IMR-90 (cell line): ENCODE measurements around the gene CACUL1.

ENCODE experiments used
- CEBPB ChIP-seq: IDR thresholded peaks from 2 replicates; pipeline ENCODE4 v1.6.1; 2012; ENCODE audit warnings: low read depth, low read length, improper control_type of control experiment
- CHD1 ChIP-seq: IDR thresholded peaks from 2 replicates; pipeline ENCODE4 v1.6.1; 2012; ENCODE audit warnings: low read depth, low read length, improper control_type of control experiment
- FOS ChIP-seq: fragments of 150-350 bp; IDR thresholded peaks from 2 replicates; pipeline ENCODE4 v1.6.1; 2016; ENCODE audit warnings: low read depth, low read length
- MAFK ChIP-seq: IDR thresholded peaks from 2 replicates; pipeline ENCODE4 v1.6.1; 2012; ENCODE audit warnings: low read depth, low read length, improper control_type of control experiment
- MAZ ChIP-seq: IDR thresholded peaks from 2 replicates; pipeline ENCODE4 v1.6.1; 2012; ENCODE audit warnings: low read depth, mild to moderate bottlenecking, low read length, improper control_type of control experiment, moderate library complexity, borderline replicate concordance
- NFE2L2 ChIP-seq: fragments of 150-350 bp; IDR thresholded peaks from 2 replicates; pipeline ENCODE4 v1.6.1; 2016; ENCODE audit warnings: low read depth, mild to moderate bottlenecking, low read length
- POLR2A ChIP-seq: IDR thresholded peaks from 2 replicates; pipeline ENCODE4 v1.6.1; 2012; ENCODE audit warnings: mild to moderate bottlenecking, low read depth, low read length
- RAD21 ChIP-seq: IDR thresholded peaks from 2 replicates; pipeline ENCODE4 v1.6.1; 2012; ENCODE audit warnings: low read length, improper control_type of control experiment
- RCOR1 ChIP-seq: IDR thresholded peaks from 2 replicates; pipeline ENCODE4 v1.6.1; 2012; ENCODE audit warnings: mild to moderate bottlenecking, low read length, improper control_type of control experiment; ENCODE audit not compliant: insufficient replicate concordance
- RFX5 ChIP-seq: IDR thresholded peaks from 2 replicates; pipeline ENCODE4 v1.8.0; 2012; ENCODE audit warnings: low read depth, mild to moderate bottlenecking, low read length, moderate library complexity
- TF ChIP-seq, protein P1 (sequence below): conservative IDR thresholded peaks from 2 replicates; pipeline ENCODE4 v1.5.1; 2012; ENCODE audit warnings: mild to moderate bottlenecking, low read depth, low read length, improper control_type of control experiment

DNA sequence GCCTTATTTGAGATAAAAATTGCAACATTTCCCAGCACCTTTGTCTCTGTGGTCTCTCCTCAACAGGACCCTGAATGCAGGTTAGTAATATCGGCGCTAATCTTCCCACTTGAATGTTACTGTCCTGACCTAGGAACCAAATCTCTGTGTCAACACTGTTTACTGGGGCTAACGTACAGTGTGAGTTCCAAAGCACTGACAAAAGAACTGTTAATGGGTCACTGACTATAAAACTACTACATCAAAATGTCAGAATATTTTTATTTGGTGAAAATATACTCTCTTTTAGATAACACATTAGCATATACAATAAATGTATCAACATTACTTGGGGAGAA, 33.3 kb downstream of the CACUL1 start:
- TF ChIP-seq POLR2A (no peak), RFX5 (no peak), MAZ (no peak), MAFK (no peak), FOS (no peak), RAD21 (no peak), CHD1 (no peak), RCOR1 (no peak), NFE2L2 (no peak), CEBPB (no peak)
- TF ChIP-seq, protein P1, sequence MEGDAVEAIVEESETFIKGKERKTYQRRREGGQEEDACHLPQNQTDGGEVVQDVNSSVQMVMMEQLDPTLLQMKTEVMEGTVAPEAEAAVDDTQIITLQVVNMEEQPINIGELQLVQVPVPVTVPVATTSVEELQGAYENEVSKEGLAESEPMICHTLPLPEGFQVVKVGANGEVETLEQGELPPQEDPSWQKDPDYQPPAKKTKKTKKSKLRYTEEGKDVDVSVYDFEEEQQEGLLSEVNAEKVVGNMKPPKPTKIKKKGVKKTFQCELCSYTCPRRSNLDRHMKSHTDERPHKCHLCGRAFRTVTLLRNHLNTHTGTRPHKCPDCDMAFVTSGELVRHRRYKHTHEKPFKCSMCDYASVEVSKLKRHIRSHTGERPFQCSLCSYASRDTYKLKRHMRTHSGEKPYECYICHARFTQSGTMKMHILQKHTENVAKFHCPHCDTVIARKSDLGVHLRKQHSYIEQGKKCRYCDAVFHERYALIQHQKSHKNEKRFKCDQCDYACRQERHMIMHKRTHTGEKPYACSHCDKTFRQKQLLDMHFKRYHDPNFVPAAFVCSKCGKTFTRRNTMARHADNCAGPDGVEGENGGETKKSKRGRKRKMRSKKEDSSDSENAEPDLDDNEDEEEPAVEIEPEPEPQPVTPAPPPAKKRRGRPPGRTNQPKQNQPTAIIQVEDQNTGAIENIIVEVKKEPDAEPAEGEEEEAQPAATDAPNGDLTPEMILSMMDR, result no peak
